Activated CD8-positive, alpha-beta memory T cell treated with anti-CD3 and anti-CD28 coated beads for 24 hours (primary cell): ENCODE measurements around the gene MAVS.
"Not testable (repeated sequence)": the region's sequence is repeated elsewhere in the genome, so short reads cannot be mapped to it uniquely, and the experiment has no call there.

ENCODE experiments used
- DNase-seq: peaks from one replicate; pipeline ENCODE4 v3.0.0-alpha.2; 2020

MAVS gene

GRCh38 chr20:3815703-3816315 is 30.8 kb upstream of the MAVS start:
- peak; percentile 70 for DNase-seq

- DNase-seq, result no peak
These were observed 28.2 kb upstream of the MAVS start for GRCh38 chr20:3818155-3819151.

- DNase-seq, result no peak
These were observed 27.1 kb upstream of the MAVS start for GRCh38 chr20:3819411-3820047.

- DNase-seq, result peak; percentile 98
These were observed 26.4 kb upstream of the MAVS start, which contains the start of gene AP5S1 for GRCh38 chr20:3820048-3820900. AP5S1 (plus strand) TSS chr20:3820547; CDS start chr20:3822118, 1,571 bp downstream.

GRCh38 chr20:3820901-3821727 is 25.5 kb upstream of the MAVS start:
- no peak for DNase-seq

GRCh38 chr20:3821996-3822395 is 24.6 kb upstream of the MAVS start:
- DNase-seq, result no peak

GRCh38 chr20:3823881-3824280 is 22.8 kb upstream of the MAVS start:
- DNase-seq, result no peak

- DNase-seq, result no peak
These were observed 21.1 kb upstream of the MAVS start for GRCh38 chr20:3825526-3825925.

- no peak for DNase-seq
These were observed 20.2 kb upstream of the MAVS start for GRCh38 chr20:3826420-3826819.

GRCh38 chr20:3828798-3829197 is 17.8 kb upstream of the MAVS start:
- DNase-seq, result no peak

GRCh38 chr20:3829891-3830290 is 16.7 kb upstream of the MAVS start:
- DNase-seq, result not testable (repeated sequence)

GRCh38 chr20:3836132-3836531 is 10.5 kb upstream of the MAVS start:
- no peak for DNase-seq

GRCh38 chr20:3839328-3839727 is 7.3 kb upstream of the MAVS start:
- no peak for DNase-seq

- not testable (repeated sequence) for DNase-seq
These were observed 6.4 kb upstream of the MAVS start for GRCh38 chr20:3840201-3840600.

- DNase-seq, result no peak
These were observed 4.2 kb upstream of the MAVS start for GRCh38 chr20:3842348-3842930.

GRCh38 chr20:3843490-3843889 is 3.1 kb upstream of the MAVS start:
- DNase-seq, result no peak

- DNase-seq, result not testable (repeated sequence)
These were observed 2.5 kb upstream of the MAVS start for GRCh38 chr20:3843990-3844619.

- DNase-seq, result no peak
These were observed 275 bp upstream of the MAVS start for GRCh38 chr20:3846378-3846739.

- DNase-seq, result no peak
These were observed 851 bp downstream of the MAVS start for GRCh38 chr20:3847429-3847940.

GRCh38 chr20:3848565-3848964 is 1.9 kb downstream of the MAVS start:
- DNase-seq, result no peak

- DNase-seq, result no peak
These were observed 7.8 kb downstream of the MAVS start for GRCh38 chr20:3854462-3854871.
